Bronchial epithelial cell (primary cell): ENCODE results near the gene NME7. TPM values are rescaled to one million over a fixed set of nuclear protein-coding genes. Genes with fewer than 3 reads are reported as not detected.

Experiments used
- DNase-seq: peaks from one replicate; pipeline ENCODE4 v3.0.0-alpha.2; 2010; ENCODE audit warnings: low read depth
- FAIRE-seq: peaks from 2 replicates; lab custom pipeline; 2011; peaks lifted over from hg19 to GRCh38; lab: Jason Lieb, UNC
- H3K27me3 ChIP-seq: 2 replicates; pipeline ENCODE4 v1.5.1; 2011; ENCODE audit warnings: low read length; ENCODE audit not compliant: control insufficient read depth, insufficient read depth
- H3K36me3 ChIP-seq: 2 replicates; pipeline ENCODE4 v1.5.1; 2011; ENCODE audit warnings: low read length; ENCODE audit not compliant: control insufficient read depth, insufficient read depth
- H3K4me3 ChIP-seq: 2 replicates; pipeline ENCODE4 v1.5.1; 2011; ENCODE audit warnings: mild to moderate bottlenecking, low read depth, low read length, control low read depth
- CTCF ChIP-seq: IDR thresholded peaks from 2 replicates; pipeline ENCODE4 v1.5.1; 2011; ENCODE audit warnings: mild to moderate bottlenecking, moderate library complexity, low read length, control low read depth, inconsistent platforms; ENCODE audit not compliant: insufficient read depth, severe bottlenecking
- total RNA-seq: library from RNA; depleted of rRNA; stranded (reverse); fragments of >200 nt; gene quantifications from 2 replicates; pipeline ENCODE4 v1.2.1, GENCODE V29; 2014

The NME7 gene
- total RNA-seq, 1 donor from 2014 or later: 11.6 TPM

- FAIRE-seq (no peak), DNase-seq (no peak)
Observed at GRCh38 chr1:169143984-169144383, 223.6 kb downstream of the NME7 start.

GRCh38 chr1:169143346-169143745 lies 224.3 kb downstream of the NME7 start:
- no peaks in the 10 kb centered on the region for H3K27me3 ChIP-seq
- no peak overlapping the region for H3K4me3 ChIP-seq
- TF ChIP-seq CTCF: no peak
- H3K36me3 ChIP-seq: no peaks in the 10 kb centered on the region
- DNase-seq (no peak), FAIRE-seq (no peak)

More at GRCh38 chr1:169143984-169144383, 223.6 kb downstream of the NME7 start:
- Histone ChIP-seq H3K27me3 (no peaks in the 10 kb centered on the region), H3K4me3 (no peak overlapping the region), H3K36me3 (no peaks in the 10 kb centered on the region)
- TF ChIP-seq CTCF: no peak

- FAIRE-seq (no peak), DNase-seq (no peak)
- Histone ChIP-seq H3K36me3 (no peaks in the 10 kb centered on the region), H3K4me3 (no peak overlapping the region), H3K27me3 (no peaks in the 10 kb centered on the region)
- TF ChIP-seq CTCF: no peak
Observed at GRCh38 chr1:169142129-169142528, 225.5 kb downstream of the NME7 start.

- Histone ChIP-seq H3K36me3 (no peaks in the 10 kb centered on the region), H3K27me3 (no peaks in the 10 kb centered on the region), H3K4me3 (no peak overlapping the region)
- TF ChIP-seq CTCF: no peak
- FAIRE-seq (no peak), DNase-seq (no peak)
Observed at GRCh38 chr1:169141356-169141755, 226.2 kb downstream of the NME7 start.

- no peak for TF ChIP-seq CTCF
- DNase-seq: peak; percentile 64
- Histone ChIP-seq H3K27me3 (no peaks in the 10 kb centered on the region), H3K4me3 (no peak overlapping the region), H3K36me3 (no peaks in the 10 kb centered on the region)
- FAIRE-seq: no peak
Observed at GRCh38 chr1:169138866-169139670, 228.5 kb downstream of the NME7 start.
